DND-41 (cell line): Measurements from ENCODE around the gene MFSD11.
A peak's percentile ranks its signal among the peaks of the same experiment; 100 is the strongest.

ENCODE experiments used
- ATAC-seq: fragments of 200-7000 bp; cut with Tn5 transposase; 3 replicates; pipeline ENCODE4 v1.9.1; 2021; ENCODE audit warnings: low read depth; ENCODE audit not compliant: insufficient read depth
- DNase-seq: peaks from one replicate; pipeline ENCODE4 v3.0.0-alpha.2; 2020
- H2AFZ ChIP-seq: 2 replicates; pipeline ENCODE4 v1.6.0; 2012; ENCODE audit warnings: low read depth, low read length
- H3K27ac ChIP-seq: 2 replicates; pipeline ENCODE4 v1.5.1; 2012; ENCODE audit warnings: low read length, inconsistent platforms
- H3K27me3 ChIP-seq: fragments of 200-600 bp; sonication (generic); 2 replicates; pipeline ENCODE4 v1.6.0; 2012; ENCODE audit warnings: low read length, mild to moderate bottlenecking, inconsistent platforms; ENCODE audit not compliant: insufficient read depth, poor library complexity
- H3K36me3 ChIP-seq: 2 replicates; pipeline ENCODE4 v1.5.1; 2012; ENCODE audit warnings: low read length, inconsistent platforms; ENCODE audit not compliant: insufficient read depth
- H3K4me1 ChIP-seq: 2 replicates; pipeline ENCODE4 v1.5.1; 2012; ENCODE audit warnings: mild to moderate bottlenecking, low read length; ENCODE audit not compliant: insufficient read depth
- H3K4me2 ChIP-seq: 2 replicates; pipeline ENCODE4 v1.6.0; 2012; ENCODE audit warnings: mild to moderate bottlenecking, moderate library complexity, low read length, inconsistent platforms; ENCODE audit not compliant: insufficient read depth
- H3K4me3 ChIP-seq, 2 experiments: fragments of 200-600 bp in 1 of 2; shearing (Covaris generic) in 1 of 2; 2 replicates each; pipeline ENCODE4 v1.5.1; 2012 to 2016; ENCODE audit warnings: inconsistent platforms in 2 of 2, low read length in 2 of 2, mild to moderate bottlenecking in 2 of 2, low read depth in 1 of 2, moderate library complexity in 1 of 2
- H3K79me2 ChIP-seq: 2 replicates; pipeline ENCODE4 v1.6.0; 2012; ENCODE audit warnings: low read length, inconsistent platforms; ENCODE audit not compliant: insufficient read depth
- H3K9ac ChIP-seq: 2 replicates; pipeline ENCODE4 v1.6.0; 2012; ENCODE audit warnings: low read depth, mild to moderate bottlenecking, inconsistent platforms, low read length, moderate library complexity
- H3K9me3 ChIP-seq: 2 replicates; pipeline ENCODE4 v1.5.1; 2012; ENCODE audit warnings: low read length, moderate library complexity, mild to moderate bottlenecking, inconsistent platforms; ENCODE audit not compliant: insufficient read depth, severe bottlenecking
- H4K20me1 ChIP-seq: 2 replicates; pipeline ENCODE4 v1.6.0; 2012; ENCODE audit warnings: low read length; ENCODE audit not compliant: insufficient read depth
- EZH2 ChIP-seq: IDR thresholded peaks from 3 replicates; pipeline ENCODE4 v1.6.1; 2012; ENCODE audit warnings: borderline replicate concordance, low read depth, mild to moderate bottlenecking, moderate library complexity, low read length, inconsistent platforms; ENCODE audit not compliant: severe bottlenecking
- TF ChIP-seq, protein P1 (sequence below): IDR thresholded peaks from 2 replicates; pipeline ENCODE4 v1.5.1; 2012; ENCODE audit warnings: borderline replicate concordance, low read length, moderate library complexity, mild to moderate bottlenecking; ENCODE audit not compliant: poor library complexity, severe bottlenecking; ENCODE audit errors: extremely low read depth

MFSD11 gene

DNA sequence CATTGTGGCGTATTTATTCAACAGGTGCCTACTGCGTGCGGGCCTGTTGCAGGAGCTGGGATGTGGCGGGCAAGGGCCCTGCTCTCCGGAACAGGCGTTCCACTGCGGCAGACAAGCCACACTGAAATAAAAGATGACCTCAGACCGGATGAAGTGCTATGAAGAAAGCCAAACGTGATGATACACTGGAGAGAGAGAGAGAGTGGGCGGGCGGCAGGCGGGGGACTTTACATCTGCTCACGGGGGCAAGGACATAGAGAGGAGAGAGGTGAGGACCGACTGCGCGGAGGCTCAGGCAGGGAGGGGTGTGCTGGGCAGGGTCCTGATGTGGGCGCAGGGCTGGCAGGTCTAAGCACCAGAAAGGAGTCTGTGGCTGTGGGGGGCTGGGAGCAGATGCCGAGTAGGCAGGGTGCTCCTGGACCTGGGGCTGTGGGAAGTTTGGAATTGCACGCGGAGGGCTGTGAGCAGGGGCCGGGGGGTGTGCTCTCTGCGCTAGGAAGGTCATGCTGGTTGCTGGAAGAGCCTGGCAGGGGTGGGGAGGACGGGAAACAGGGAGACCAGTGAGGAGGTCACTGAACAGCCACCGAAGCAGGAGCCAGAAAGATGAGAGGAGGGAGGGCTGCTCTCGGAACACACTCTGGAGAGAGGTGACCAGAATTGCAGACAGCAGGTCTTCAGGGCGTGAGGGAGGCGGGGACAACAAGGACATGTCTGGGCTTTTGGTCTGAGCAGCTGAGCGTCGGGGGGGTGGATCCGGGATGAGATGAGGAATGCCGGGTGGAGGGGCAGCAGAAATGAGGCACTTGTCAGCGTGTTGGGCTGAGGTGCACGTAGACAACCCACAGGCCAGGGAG lies 37.1 kb upstream of the MFSD11 start:
- DNase-seq: peak; percentile 18
- peak; percentile 55; the same call in 2 of the 3 replicates for ATAC-seq
- Histone ChIP-seq H3K9ac (no peak overlapping the region), H3K79me2 (no peaks in the 10 kb centered on the region), H2AFZ (no peak overlapping the region), H4K20me1 (no peaks in the 10 kb centered on the region), H3K27me3 (no peaks in the 10 kb centered on the region), H3K36me3 (no peaks in the 10 kb centered on the region), H3K4me3 (no peak overlapping the region), H3K9me3 (no peaks in the 10 kb centered on the region), H3K4me1 (no peaks in the 10 kb centered on the region), H3K4me2 (no peak overlapping the region), H3K27ac (no peak overlapping the region)
- TF ChIP-seq EZH2: no peak
- TF ChIP-seq, protein P1, sequence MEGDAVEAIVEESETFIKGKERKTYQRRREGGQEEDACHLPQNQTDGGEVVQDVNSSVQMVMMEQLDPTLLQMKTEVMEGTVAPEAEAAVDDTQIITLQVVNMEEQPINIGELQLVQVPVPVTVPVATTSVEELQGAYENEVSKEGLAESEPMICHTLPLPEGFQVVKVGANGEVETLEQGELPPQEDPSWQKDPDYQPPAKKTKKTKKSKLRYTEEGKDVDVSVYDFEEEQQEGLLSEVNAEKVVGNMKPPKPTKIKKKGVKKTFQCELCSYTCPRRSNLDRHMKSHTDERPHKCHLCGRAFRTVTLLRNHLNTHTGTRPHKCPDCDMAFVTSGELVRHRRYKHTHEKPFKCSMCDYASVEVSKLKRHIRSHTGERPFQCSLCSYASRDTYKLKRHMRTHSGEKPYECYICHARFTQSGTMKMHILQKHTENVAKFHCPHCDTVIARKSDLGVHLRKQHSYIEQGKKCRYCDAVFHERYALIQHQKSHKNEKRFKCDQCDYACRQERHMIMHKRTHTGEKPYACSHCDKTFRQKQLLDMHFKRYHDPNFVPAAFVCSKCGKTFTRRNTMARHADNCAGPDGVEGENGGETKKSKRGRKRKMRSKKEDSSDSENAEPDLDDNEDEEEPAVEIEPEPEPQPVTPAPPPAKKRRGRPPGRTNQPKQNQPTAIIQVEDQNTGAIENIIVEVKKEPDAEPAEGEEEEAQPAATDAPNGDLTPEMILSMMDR: no peak

DNA sequence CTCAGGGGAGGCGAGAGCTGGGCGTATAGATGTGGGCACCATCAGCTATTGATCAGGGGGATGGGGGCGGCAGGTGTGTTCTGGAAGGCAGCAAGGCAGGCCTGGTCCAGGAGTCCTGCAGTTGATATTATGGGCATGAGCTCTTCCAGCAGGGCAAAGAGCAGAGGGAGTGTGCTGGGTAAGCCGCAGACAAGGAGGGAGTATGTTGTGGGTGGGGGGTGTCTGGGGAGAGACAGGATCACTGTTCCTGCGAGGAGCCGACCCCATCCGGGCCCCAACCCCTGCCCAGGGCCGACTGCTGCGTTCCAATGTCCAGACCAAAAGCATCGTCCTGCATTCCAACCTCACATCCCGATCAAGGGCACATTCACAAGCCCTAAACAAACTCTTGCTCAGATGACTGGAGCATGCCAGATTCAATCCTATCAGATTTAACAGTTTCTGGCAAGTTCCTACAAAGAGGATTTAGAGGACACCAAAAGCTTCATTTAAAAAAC lies 36.4 kb upstream of the MFSD11 start:
- Histone ChIP-seq H3K4me2 (no peak overlapping the region), H3K79me2 (no peaks in the 10 kb centered on the region)
- no peak for ATAC-seq

DNA sequence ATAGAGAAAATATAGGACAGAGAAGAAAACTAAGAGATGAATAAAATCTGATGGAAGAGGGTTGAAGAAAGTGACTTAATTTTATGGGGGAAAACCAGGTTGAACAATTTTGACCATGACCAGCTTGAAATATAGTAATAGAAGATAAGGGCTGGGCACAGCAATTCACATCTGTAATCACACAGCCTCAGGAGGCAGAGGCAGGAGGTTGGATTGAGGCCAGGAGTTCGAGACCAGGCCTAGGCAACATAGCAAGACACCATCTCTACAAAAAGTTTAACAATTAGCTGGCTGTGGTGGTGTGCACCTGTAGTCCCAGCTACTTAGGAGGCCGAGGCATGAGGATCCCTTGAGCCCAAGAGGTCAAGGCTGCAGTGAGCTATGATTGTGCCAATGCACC lies 35.8 kb upstream of the MFSD11 start:
- DNase-seq (no peak), ATAC-seq (no peak)
- Histone ChIP-seq H3K4me3 (no peak overlapping the region), H3K27me3 (no peaks in the 10 kb centered on the region), H3K9ac (no peak overlapping the region), H3K4me2 (no peak overlapping the region), H2AFZ (no peak overlapping the region), H3K79me2 (no peaks in the 10 kb centered on the region), H3K9me3 (no peaks in the 10 kb centered on the region), H3K36me3 (no peaks in the 10 kb centered on the region), H3K4me1 (no peaks in the 10 kb centered on the region), H4K20me1 (no peaks in the 10 kb centered on the region), H3K27ac (no peak overlapping the region)
- TF ChIP-seq EZH2: no peak
- TF ChIP-seq, protein P1: no peak

More for the DNA sequence above, 36.4 kb upstream of the MFSD11 start:
- no peak for DNase-seq
- Histone ChIP-seq H3K36me3 (no peaks in the 10 kb centered on the region), H4K20me1 (no peaks in the 10 kb centered on the region), H3K4me3 (no peak overlapping the region), H3K4me1 (no peaks in the 10 kb centered on the region), H3K27ac (no peak overlapping the region), H3K9ac (no peak overlapping the region), H3K9me3 (no peaks in the 10 kb centered on the region), H2AFZ (no peak overlapping the region), H3K27me3 (no peaks in the 10 kb centered on the region)
- TF ChIP-seq EZH2: no peak

DNA sequence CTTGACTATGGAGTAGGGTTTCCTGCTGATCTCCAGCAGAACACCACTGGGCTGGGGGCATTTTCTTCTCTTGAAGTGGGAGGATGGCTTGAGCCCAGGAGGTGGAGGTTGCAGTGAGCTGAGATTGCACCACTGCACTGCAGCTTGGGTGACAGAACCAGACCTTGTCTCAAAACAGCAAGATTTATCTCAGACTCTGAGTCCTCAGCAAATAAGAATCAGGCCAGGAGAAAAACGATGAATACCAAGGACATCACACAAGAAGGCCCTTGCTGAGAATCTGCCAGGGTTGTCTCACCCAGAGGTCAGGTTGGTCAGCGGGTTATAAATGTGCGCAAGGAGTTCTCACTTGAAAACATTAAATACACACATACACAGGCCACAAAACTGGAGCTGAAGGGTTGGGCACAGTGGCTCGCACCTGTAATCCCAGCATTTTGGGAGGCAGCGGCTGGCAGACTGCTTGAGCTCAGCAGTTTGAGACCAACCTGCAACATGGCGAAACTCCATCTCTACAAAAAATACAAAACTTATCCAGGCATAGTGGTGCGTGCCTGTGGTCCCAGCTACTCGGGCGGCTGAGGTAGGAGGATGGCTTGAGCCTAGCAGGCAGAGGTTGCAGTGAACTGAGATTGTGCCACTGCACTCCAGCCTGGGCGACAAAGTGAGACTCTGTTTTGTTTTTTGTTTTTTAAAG lies 34.8 kb upstream of the MFSD11 start:
- Histone ChIP-seq H2AFZ (no peak overlapping the region), H3K4me2 (no peak overlapping the region), H3K4me3 (no peak overlapping the region), H3K27me3 (no peaks in the 10 kb centered on the region), H3K27ac (no peak overlapping the region), H3K79me2 (no peaks in the 10 kb centered on the region), H3K36me3 (no peaks in the 10 kb centered on the region), H3K9ac (no peak overlapping the region), H3K9me3 (no peaks in the 10 kb centered on the region), H4K20me1 (no peaks in the 10 kb centered on the region), H3K4me1 (no peaks in the 10 kb centered on the region)
- ATAC-seq (no peak), DNase-seq (no peak)
- TF ChIP-seq, protein P1: no peak
- TF ChIP-seq EZH2: no peak
